Sigmoid colon (tissue), 4 donors: ENCODE results near the gene DYNC1I1.

ENCODE experiments used
- POLR2A ChIP-seq, 2 donors: fragments of 450-650 bp; IDR thresholded peaks; one replicate each; pipeline ENCODE4 v1.6.1; 2016; ENCODE audit warnings: antibody characterized with exemption in 2 of 2, mild to moderate bottlenecking in 2 of 2, moderate library complexity in 2 of 2
- POLR2AphosphoS5 ChIP-seq, 4 donors: sonication (generic); formaldehyde crosslinking; IDR thresholded peaks; one replicate each; pipeline ENCODE4 v1.6.1; 2017; ENCODE audit warnings: antibody characterized with exemption in 4 of 4
- TF ChIP-seq, protein P1 (sequence below), 4 experiments: fragments of 450-650 bp in 3 of 4; fragments of 200-600 bp in 1 of 4; IDR thresholded peaks; one replicate each; pipeline ENCODE4 v1.5.1; 2016 to 2019; ENCODE audit warnings: antibody characterized with exemption in 4 of 4, mild to moderate bottlenecking in 3 of 4, moderate library complexity in 2 of 4

DNA sequence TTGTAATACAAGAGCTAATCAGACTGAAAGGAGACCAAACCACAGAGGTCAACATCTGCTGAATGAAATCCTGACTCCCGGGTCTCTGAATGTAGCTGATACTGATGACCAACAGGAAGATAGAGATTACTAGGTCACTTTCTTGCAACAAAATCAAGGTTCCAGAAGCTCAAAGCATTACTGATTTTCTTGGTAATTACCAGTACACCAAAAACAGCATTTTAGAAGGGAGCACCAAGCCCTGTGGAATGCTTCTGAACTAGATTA lies 371.8 kb downstream of the DYNC1I1 start:
- TF ChIP-seq POLR2A (IDR thresholded peaks at IDR 0.05) (no peak), POLR2AphosphoS5 (IDR thresholded peaks at IDR 0.05) (no peak)
- TF ChIP-seq, protein P1, sequence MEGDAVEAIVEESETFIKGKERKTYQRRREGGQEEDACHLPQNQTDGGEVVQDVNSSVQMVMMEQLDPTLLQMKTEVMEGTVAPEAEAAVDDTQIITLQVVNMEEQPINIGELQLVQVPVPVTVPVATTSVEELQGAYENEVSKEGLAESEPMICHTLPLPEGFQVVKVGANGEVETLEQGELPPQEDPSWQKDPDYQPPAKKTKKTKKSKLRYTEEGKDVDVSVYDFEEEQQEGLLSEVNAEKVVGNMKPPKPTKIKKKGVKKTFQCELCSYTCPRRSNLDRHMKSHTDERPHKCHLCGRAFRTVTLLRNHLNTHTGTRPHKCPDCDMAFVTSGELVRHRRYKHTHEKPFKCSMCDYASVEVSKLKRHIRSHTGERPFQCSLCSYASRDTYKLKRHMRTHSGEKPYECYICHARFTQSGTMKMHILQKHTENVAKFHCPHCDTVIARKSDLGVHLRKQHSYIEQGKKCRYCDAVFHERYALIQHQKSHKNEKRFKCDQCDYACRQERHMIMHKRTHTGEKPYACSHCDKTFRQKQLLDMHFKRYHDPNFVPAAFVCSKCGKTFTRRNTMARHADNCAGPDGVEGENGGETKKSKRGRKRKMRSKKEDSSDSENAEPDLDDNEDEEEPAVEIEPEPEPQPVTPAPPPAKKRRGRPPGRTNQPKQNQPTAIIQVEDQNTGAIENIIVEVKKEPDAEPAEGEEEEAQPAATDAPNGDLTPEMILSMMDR (IDR thresholded peaks at IDR 0.05) = no peak
